Stimulated activated CD8-positive, alpha-beta memory T cell treated with anti-CD3 and anti-CD28 coated beads, Interleukin-7, amount 100 ng/mL, for 1 hour (primary cell): Measurements from ENCODE around the gene HSD17B12.

Experiments
- DNase-seq, 2 donors: peaks; one replicate each; pipeline ENCODE4 v3.0.0-alpha.2; 2020; ENCODE audit warnings: low read depth in 2 of 2

The HSD17B12 gene

DNA sequence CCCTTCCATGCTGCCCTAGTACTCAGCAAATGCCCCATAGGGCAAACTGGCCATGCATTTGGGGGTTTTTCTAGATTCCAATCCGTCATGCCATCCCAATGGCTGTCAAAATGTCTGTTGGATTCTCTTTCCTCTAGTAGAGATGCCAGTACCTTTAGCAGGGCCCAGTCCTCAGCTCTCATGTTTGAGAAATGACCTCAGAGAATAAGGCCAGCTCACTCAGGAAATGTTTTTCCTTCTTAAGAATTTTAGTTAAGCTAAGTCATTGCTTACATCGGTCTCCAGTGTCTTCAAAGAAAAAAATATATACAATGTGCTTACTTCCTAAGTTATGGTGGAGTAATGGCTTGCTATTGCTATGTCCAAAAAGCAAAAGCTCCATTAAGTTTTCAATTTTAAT is 186.0 kb downstream of the HSD17B12 start:
- no peak for DNase-seq

GRCh38 chr11:43866969-43867368 is 186.4 kb downstream of the HSD17B12 start:
- no peak for DNase-seq

GRCh38 chr11:43868852-43869567 is 188.5 kb downstream of the HSD17B12 start:
- DNase-seq = peak in 1 of 2 donors; percentile 9

DNA sequence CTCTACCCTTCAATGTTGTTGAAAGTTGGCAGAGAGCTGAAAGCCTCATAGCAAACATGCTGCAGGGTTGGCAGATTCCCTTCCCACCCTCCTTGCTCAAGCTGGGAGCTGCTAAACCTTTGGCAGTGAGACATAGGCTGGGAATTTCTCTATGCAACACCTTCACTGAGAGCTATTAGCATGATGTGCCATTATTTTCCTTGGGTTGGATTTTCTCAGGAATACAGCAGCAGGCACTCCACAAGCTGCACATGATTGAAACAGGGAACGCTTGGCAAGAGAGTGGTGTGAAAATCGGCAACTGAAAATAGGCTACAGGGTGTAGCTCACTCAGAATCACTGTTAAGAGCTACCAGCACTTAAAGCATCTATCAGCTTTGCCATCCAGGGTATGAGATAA is 190.5 kb downstream of the HSD17B12 start:
- DNase-seq = no peak

DNA sequence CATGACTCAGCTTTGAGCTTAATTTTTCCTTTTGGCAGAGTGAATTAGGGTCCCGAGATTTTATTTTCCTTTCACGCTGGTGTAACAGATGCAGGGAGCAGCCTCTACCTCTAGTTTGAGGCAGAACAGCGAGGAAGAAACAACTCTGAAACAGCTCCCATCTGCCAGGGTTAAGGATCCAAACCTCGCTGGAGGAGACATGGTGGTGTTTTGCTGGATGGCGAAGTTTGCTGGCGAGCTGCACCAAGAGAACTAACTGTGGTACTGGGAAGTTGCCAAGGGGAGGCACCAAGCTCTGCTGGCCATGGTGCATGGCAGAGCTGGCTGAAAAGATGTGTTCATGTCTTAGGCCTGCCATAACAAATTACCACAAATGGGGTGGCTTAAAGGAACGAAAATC is 192.5 kb downstream of the HSD17B12 start:
- DNase-seq = no peak

GRCh38 chr11:43874078-43874477 is 193.5 kb downstream of the HSD17B12 start:
- DNase-seq = no peak

DNA sequence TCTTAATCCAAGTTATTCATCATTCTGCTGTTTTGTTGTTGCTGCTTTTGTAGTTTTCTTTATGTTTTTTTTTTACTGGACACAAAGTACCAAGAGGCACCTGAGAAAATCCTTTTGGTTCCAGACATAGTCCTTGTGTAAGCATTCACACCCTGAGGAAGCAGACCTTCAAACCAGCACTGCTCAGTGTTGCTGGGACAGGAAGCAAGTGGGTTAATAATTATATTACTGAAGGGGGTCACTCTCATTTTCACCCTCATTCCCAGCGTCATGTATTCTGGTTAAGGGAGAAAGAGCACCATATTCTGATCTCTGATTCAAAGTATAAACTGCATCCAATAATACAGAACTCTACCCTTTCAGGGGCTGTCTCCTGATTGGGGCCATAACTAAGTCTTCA is 194.2 kb downstream of the HSD17B12 start:
- DNase-seq = no peak

DNA sequence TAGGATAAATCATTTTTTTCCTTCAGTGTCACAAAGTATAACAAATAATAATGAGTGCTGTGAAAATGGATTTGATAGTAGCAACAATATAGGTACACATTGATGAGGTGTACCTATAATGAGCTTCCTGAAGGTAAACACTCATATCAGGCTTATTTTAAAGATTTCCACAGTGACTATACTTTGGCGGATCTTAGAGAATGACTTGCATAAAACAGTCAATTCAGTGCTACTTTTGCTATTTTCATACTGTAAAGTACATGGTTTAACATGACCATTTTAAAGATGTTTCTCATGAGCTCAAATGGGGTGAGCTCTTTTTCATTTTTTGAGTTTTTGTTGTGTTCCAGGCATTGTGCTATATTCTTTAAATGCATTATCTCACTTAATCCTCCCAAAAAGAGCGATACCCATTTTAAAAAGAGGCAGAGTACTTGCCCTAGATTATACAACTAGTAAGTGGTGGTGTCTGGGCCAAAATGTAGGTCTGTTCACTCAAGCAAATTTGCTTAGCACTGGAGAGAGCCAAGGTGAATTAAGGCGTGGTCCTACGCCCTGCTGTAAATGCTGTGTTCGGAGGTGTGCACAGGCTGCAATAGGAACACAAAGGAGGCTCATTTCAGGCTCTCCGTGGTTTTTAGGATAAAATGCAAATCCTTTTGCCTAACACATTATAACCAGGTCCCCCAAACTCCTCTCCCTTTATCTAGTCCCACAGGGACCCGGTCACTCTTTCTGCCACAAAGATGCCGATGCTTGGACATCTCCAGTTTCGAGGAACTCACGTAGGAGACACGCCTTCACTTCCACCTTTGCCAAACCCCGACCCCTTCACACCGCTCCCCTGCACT is 199.5 kb downstream of the HSD17B12 start:
- no peak for DNase-seq

DNA sequence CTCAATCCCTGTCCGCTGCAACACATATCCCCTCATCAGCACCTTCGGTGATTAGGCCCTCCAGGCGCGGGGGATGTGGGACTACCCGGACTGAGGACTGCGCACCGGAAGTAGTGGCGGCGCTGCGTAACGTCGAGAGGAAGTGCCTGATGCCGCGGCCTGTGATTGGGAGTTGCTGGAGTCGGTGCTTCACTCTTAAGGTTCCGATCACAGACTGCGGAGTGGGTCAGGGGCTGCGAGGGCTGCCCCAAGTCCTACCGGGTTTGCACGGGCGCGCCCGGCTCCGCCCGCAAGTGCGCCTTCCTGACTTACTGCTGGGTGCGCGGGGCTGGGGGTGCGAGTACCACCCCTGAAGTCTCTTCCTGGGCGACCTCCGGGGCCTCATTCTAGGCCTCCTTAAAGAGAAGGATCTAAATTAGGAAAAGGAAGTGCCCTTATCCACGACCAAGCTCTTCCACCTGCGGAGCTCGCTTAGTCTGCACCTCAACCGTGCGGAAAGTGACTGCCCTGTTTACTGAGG is 200.2 kb downstream of the HSD17B12 start, which contains the start of gene ALKBH3:
Gene ALKBH3, plus strand, starts transcription at position 192 of the 520 bp plus-strand sequence. CDS start 1,822 bp downstream, outside the sequence.
- peak; percentile 76 to 86 for DNase-seq

- no peak for DNase-seq
These were observed 212.3 kb downstream of the HSD17B12 start for GRCh38 chr11:43892851-43893250.

GRCh38 chr11:43894546-43894945 is 214.0 kb downstream of the HSD17B12 start:
- DNase-seq = no peak

DNA sequence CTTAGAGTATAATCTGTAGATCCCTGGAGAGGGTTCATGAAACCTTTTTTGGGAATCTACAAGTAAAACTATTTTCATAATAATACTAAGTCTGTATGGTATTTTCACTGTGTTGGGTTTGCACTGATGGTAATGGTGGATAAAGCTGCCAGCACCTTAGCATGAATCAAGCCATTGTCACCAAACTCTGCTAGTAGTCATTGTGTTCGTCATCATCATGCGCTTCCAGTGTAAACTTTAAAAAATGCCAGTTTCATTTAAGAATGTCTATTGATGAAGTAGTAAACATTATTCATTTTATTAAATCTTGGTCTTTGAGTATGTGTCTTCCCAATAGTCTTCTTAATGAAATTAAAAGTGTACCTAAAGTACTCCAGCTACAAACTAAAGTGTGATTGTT is 215.1 kb downstream of the HSD17B12 start:
- DNase-seq = no peak

DNA sequence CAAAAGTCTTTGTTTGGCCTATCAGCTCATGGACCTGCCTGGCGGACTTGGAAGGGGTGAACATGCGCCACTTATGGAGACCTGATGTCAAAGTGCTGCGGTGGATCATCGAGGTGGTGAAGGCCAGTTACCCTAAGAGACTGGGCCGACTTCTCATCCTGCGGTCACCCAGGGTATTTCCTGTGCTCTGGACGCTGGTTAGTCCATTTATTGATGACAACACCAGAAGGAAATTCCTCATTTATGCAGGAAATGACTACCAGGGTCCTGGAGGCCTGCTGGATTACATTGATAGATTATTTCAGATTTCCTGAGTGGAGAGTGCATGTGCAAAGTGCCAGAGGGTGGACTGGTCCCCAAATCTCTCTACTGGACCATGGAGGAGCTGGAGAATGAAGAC is 218.0 kb downstream of the HSD17B12 start:
- DNase-seq = no peak

DNA sequence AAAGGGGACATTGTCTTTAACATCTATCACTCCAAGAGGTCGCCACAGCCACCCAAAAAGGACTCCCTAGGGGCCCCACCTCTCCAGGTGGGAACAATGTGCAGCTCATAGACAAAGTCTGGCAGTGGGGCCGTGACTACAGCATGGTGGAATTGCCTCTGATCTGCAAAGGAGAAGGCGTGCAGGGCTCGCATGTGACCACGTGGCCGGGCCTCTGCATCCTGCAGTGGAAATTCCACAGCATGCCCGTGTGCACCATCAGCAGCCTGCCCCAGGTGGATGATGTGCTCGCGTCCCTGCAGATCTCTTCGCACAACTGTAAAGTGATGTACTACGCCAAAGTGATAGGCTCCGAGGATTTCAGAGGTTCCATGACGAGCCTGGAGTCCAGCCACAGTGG is 218.6 kb downstream of the HSD17B12 start:
- DNase-seq = no peak

GRCh38 chr11:43901551-43901950 is 221.0 kb downstream of the HSD17B12 start:
- DNase-seq = no peak

DNA sequence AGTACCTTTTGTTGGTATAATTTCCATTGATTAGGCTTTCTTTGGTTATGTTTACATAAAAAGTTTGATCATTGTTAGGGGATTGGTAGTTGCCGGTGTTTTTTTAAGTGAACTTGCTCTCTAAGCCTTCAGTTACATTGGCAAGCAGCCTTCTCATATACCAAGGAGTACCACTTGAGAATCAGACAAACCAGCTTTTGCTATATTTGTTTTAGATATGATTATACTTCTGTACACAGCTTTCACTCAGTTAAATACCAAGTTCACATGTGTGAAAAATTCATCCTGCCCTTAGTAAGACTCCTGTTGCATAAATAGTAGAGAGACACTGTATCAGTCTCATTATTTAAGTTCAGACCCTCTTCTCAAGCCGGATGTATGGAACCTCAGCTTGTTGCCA is 222.5 kb downstream of the HSD17B12 start:
- no peak for DNase-seq

- DNase-seq = no peak
These were observed 223.4 kb downstream of the HSD17B12 start for GRCh38 chr11:43903969-43904368.

- no peak for DNase-seq
These were observed 224.4 kb downstream of the HSD17B12 start for GRCh38 chr11:43904742-43905535.

DNA sequence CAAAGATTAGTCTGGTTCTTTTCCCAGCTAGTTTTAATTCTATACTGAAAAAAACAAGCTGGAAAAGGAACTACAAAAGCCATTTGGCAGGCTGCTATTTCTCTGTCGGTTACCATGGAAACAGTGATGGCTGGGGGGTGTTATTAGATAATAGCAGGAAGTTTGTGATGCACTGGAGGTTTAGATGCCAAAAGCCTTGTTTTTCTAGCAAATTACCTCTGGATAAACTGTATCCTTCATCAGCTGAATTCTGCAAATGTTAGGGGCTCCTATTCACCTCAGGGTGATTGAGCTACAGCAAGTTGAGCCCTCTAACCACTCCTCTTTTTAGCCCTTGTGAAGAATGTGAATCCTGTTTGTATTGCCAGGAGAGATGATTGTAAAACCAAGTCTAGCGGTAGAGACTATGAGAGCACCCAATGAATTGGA is 225.3 kb downstream of the HSD17B12 start:
- no peak for DNase-seq
